Fibroblast of villous mesenchyme (primary cell): ENCODE measurements around the gene TEDC2. TPM values are rescaled to one million over a fixed set of nuclear protein-coding genes. Genes with fewer than 3 reads are reported as not detected.
"Not testable (repeated sequence)": the region's sequence is repeated elsewhere in the genome, so short reads cannot be mapped to it uniquely, and the experiment has no call there.

Experiments
- DNase-seq: peaks from one replicate; pipeline ENCODE4 v3.0.0-alpha.2; 2010; ENCODE audit warnings: low read depth
- H3K4me3 ChIP-seq: 2 replicates; pipeline ENCODE4 v1.5.1; 2011; ENCODE audit warnings: low read depth, mild to moderate bottlenecking, low read length
- CTCF ChIP-seq: IDR thresholded peaks from 2 replicates; pipeline ENCODE4 v1.5.1; 2012; ENCODE audit warnings: low read depth, mild to moderate bottlenecking, low read length; ENCODE audit not compliant: insufficient read depth
- total RNA-seq: library from RNA; depleted of rRNA; stranded (reverse); fragments of >200 nt; gene quantifications from 2 replicates; pipeline ENCODE4 v1.2.3, GENCODE V29; 2012

The TEDC2 gene
- total RNA-seq, 1 donor, result 6.9 TPM

DNA sequence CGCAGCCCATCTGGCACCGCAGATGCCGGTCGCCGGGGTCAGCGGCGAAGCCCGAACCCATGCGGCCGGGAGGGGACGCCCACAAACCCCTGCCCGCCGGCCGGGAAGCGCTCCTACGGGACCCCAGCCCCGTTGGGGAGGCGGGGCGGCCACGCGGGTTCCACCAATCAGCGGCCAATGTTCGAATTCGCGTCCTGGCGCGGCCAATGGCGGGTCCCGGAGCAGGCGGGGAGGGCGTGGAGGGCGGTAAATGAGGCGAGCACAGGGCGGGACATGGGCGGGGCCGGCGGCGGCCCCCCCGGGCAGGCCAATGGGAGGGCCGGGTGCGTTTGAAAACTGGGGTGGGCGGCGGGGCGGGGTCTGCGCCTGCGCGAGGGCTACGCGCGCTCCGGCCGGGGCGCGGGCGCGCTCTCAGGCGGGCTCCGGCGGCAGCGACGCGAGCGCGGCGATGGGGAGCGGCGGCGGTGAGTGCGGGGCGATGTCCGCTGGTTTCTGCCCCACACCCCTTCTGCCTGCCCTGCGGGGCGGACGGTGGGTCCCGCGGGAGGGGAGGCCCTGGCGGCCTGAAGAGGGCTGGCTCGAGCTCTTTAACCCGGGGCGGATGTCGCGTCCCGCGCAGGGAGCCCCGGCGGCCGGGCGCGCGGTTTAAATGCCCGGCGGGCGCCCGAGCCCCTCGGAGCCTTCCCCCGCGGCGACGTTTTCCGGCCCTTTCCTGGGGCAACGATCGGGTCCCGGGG is 30.7 kb upstream of the TEDC2 start, which contains the start of gene CCNF:
Gene CCNF, plus strand, starts transcription at position 414 of the 737 bp plus-strand sequence. Its CDS starts 35 bp downstream, at position 449.
- no peak for TF ChIP-seq CTCF
- peak; percentile 95 for DNase-seq
- H3K4me3 ChIP-seq, result peak within 1 kb of the TSS; percentile 70

GRCh38 chr16:2429771-2430663 is 29.9 kb upstream of the TEDC2 start:
- peak; percentile 16 for TF ChIP-seq CTCF
- peak; percentile 20 for DNase-seq
- peak overlapping the region; percentile 70 for H3K4me3 ChIP-seq

DNA sequence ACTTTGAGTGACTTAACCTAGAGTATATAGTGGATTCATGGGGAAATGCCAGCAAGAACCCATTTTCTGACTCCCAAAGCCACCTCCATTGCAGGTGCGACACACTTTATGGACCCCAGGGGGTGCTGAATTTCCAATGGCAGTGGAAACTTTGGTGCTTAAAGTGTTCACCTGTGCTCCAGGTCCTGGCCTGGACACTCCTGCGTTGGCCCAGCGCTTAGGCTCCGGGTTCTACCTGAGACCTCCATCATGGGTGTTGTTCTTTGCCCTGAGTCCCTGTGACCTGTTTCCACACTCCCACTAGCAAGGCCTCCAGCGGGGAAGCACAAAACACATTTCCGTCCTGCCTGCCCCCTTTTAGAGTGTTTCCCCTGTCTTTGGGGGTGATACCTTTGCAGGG is 27.6 kb upstream of the TEDC2 start:
- no peak overlapping the region for H3K4me3 ChIP-seq
- TF ChIP-seq CTCF, result peak; percentile 5
- no peak for DNase-seq

DNA sequence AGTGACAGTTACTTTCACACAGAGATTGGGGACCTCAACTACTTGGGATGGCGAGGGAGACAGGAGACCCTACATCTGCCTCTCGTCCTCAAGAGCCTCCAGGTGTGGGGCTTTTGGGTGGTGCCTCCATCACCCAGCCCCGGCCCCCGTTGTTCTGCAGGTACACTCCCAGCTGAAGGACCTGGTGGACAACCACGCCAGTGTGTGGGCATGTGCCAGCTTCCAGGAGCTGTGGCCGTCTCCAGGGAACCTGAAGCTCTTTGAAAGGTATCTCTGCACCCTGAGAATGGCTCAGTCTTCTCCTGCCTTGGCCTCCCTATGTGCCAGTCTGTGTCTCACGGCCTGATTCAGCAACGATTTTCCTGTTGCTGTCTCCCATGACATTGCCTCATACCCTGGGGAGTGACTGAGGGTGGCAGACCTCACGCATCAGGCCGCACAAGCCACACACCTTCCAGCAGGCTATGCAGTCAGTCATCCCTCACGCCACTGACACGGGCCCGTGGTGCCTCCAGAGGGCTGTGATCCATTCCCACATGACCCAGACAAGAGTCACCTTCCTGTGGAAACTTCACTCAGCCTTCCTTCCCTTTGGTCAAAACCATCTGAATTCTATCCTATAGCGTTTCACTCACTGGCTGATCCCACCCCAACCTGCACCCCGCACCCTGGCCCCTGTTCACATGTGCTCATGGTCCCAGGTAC is 27.0 kb upstream of the TEDC2 start:
- no peak overlapping the region for H3K4me3 ChIP-seq
- no peak for TF ChIP-seq CTCF
- DNase-seq, result no peak

DNA sequence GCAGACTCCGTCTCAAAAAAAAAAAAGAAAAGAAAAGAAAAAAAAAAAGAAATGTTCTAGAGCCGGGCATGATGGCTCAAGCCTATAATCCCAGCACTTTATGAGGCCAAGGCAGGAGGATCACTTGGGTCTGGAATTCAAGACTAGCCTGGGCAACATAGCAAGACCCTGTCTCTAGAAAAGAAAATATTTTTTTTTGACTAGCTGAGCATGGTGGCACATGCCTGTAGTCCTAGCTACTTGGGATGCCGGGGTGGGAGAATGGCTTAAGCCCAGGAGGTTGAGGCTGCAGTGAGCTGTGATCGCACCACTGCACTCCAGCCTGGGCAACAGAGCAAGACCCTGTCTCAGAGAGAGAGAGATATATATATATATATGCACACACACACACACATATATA is 24.7 kb upstream of the TEDC2 start:
- DNase-seq, result not testable (repeated sequence)

DNA sequence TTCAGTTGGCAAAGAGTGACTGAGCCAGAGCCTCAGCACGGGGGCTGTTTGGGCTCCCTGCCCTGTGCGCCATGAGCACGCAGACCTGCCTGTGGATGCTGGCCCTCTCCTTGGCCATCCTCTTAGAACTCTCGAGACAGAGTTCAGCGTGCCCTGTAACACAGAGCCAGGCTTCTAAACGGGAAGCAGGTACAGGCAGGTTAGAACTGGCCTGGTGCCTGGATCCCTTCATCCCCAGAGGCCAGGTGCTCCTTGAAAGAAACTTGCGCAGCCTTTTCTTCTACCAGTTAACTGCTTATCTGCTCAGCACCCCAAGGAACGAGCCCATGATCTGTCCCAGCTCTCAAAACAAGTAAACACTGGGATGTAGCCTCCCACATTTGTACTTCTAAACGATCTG is 23.8 kb upstream of the TEDC2 start:
- TF ChIP-seq CTCF, result no peak
- no peak for DNase-seq
- H3K4me3 ChIP-seq, result no peak overlapping the region

More for the DNA sequence above, 24.7 kb upstream of the TEDC2 start:
- not testable (repeated sequence) for H3K4me3 ChIP-seq
